Activated naive CD4-positive, alpha-beta T cell treated with anti-CD3 and anti-CD28 coated beads, Interleukin-2, amount 50 U/mL, for 24 hours (primary cell): Measurements from ENCODE around the gene PLEKHG4B.
"Not testable (repeated sequence)": the region's sequence is repeated elsewhere in the genome, so short reads cannot be mapped to it uniquely, and the experiment has no call there.

Experiments
- H3K27ac Mint-ChIP-seq: one replicate; pipeline ENCODE4 v1.8.0; 2021; ENCODE audit warnings: mild to moderate bottlenecking, mixed read lengths
- H3K27me3 Mint-ChIP-seq: one replicate; pipeline ENCODE4 v1.8.0; 2021; ENCODE audit warnings: mixed read lengths
- H3K36me3 Mint-ChIP-seq: one replicate; pipeline ENCODE4 v1.8.0; 2021; ENCODE audit warnings: mixed read lengths
- H3K4me1 Mint-ChIP-seq: one replicate; pipeline ENCODE4 v1.8.0; 2021; ENCODE audit warnings: mixed read lengths
- H3K4me3 Mint-ChIP-seq: one replicate; pipeline ENCODE4 v1.8.0; 2021; ENCODE audit warnings: mild to moderate bottlenecking, mixed read lengths
- H3K9me3 Mint-ChIP-seq: one replicate; pipeline ENCODE4 v1.8.0; 2021; ENCODE audit warnings: mixed read lengths

The PLEKHG4B gene

GRCh38 chr5:199197-199949 is 107.4 kb downstream of the PLEKHG4B start:
- Mint-ChIP-seq H3K36me3 (no peaks in the 10 kb centered on the region), H3K9me3 (no peaks in the 10 kb centered on the region), H3K4me3 (no peak overlapping the region), H3K4me1 (no peaks in the 10 kb centered on the region), H3K27ac (no peak overlapping the region), H3K27me3 (no peaks in the 10 kb centered on the region)

GRCh38 chr5:199950-200645 is 108.1 kb downstream of the PLEKHG4B start:
- Mint-ChIP-seq H3K4me3 (no peak overlapping the region), H3K27ac (no peak overlapping the region), H3K36me3 (no peaks in the 10 kb centered on the region), H3K4me1 (no peaks in the 10 kb centered on the region), H3K9me3 (no peaks in the 10 kb centered on the region), H3K27me3 (no peaks in the 10 kb centered on the region)

- Mint-ChIP-seq H3K4me1 (no peaks in the 10 kb centered on the region), H3K27me3 (no peaks in the 10 kb centered on the region), H3K4me3 (no peak overlapping the region), H3K27ac (no peak overlapping the region), H3K9me3 (no peaks in the 10 kb centered on the region), H3K36me3 (peaks cover 3% of the 10 kb centered on the region)
Measured at GRCh38 chr5:200985-201384, 109.0 kb downstream of the PLEKHG4B start.

GRCh38 chr5:201672-202071 is 109.7 kb downstream of the PLEKHG4B start:
- Mint-ChIP-seq H3K4me3 (no peak overlapping the region), H3K4me1 (no peaks in the 10 kb centered on the region), H3K27ac (no peak overlapping the region), H3K9me3 (no peaks in the 10 kb centered on the region), H3K36me3 (peaks cover 3% of the 10 kb centered on the region), H3K27me3 (no peaks in the 10 kb centered on the region)

GRCh38 chr5:203246-203930 is 111.4 kb downstream of the PLEKHG4B start:
- Mint-ChIP-seq H3K36me3 (peaks cover 7% of the 10 kb centered on the region), H3K27me3 (no peaks in the 10 kb centered on the region), H3K4me1 (peaks cover 3% of the 10 kb centered on the region), H3K4me3 (no peak overlapping the region), H3K9me3 (no peaks in the 10 kb centered on the region), H3K27ac (no peak overlapping the region)

GRCh38 chr5:204001-204400 is 112.0 kb downstream of the PLEKHG4B start:
- Mint-ChIP-seq H3K4me1 (peaks cover 3% of the 10 kb centered on the region), H3K9me3 (no peaks in the 10 kb centered on the region), H3K4me3 (no peak overlapping the region), H3K27ac (no peak overlapping the region), H3K36me3 (peaks cover 7% of the 10 kb centered on the region), H3K27me3 (no peaks in the 10 kb centered on the region)

- H3K27me3 Mint-ChIP-seq, result no peaks in the 10 kb centered on the region
- H3K9me3 Mint-ChIP-seq, result no peaks in the 10 kb centered on the region
- no peak overlapping the region for H3K4me3 Mint-ChIP-seq
- H3K4me1 Mint-ChIP-seq, result peaks cover 4% of the 10 kb centered on the region
- peaks cover 7% of the 10 kb centered on the region for H3K36me3 Mint-ChIP-seq
- H3K27ac Mint-ChIP-seq, result no peak overlapping the region
Measured at GRCh38 chr5:204462-204861, 112.5 kb downstream of the PLEKHG4B start.

- Mint-ChIP-seq H3K9me3 (no peaks in the 10 kb centered on the region), H3K4me3 (no peak overlapping the region), H3K27me3 (no peaks in the 10 kb centered on the region), H3K36me3 (peaks cover 7% of the 10 kb centered on the region), H3K27ac (no peak overlapping the region), H3K4me1 (peaks cover 10% of the 10 kb centered on the region)
Measured at GRCh38 chr5:204966-205670, 113.2 kb downstream of the PLEKHG4B start.

- no peaks in the 10 kb centered on the region for H3K9me3 Mint-ChIP-seq
- H3K27ac Mint-ChIP-seq, result no peak overlapping the region
- peaks cover 15% of the 10 kb centered on the region for H3K4me1 Mint-ChIP-seq
- no peaks in the 10 kb centered on the region for H3K27me3 Mint-ChIP-seq
- no peak overlapping the region for H3K4me3 Mint-ChIP-seq
- peaks cover 7% of the 10 kb centered on the region for H3K36me3 Mint-ChIP-seq
Measured at GRCh38 chr5:206406-206805, 114.4 kb downstream of the PLEKHG4B start.

GRCh38 chr5:206927-207536 is 115.1 kb downstream of the PLEKHG4B start:
- Mint-ChIP-seq H3K27me3 (no peaks in the 10 kb centered on the region), H3K4me3 (no peak overlapping the region), H3K27ac (peak overlapping the region; percentile 30)

GRCh38 chr5:207599-207998 is 115.6 kb downstream of the PLEKHG4B start:
- H3K4me3 Mint-ChIP-seq, result no peak overlapping the region
- H3K4me1 Mint-ChIP-seq, result peaks cover 15% of the 10 kb centered on the region
- H3K27ac Mint-ChIP-seq, result no peak overlapping the region
- peaks cover 7% of the 10 kb centered on the region for H3K36me3 Mint-ChIP-seq
- H3K27me3 Mint-ChIP-seq, result no peaks in the 10 kb centered on the region
- no peaks in the 10 kb centered on the region for H3K9me3 Mint-ChIP-seq

More at GRCh38 chr5:206927-207536, 115.1 kb downstream of the PLEKHG4B start:
- Mint-ChIP-seq H3K36me3 (peaks cover 7% of the 10 kb centered on the region), H3K4me1 (peaks cover 15% of the 10 kb centered on the region), H3K9me3 (no peaks in the 10 kb centered on the region)

GRCh38 chr5:208449-209114 is 116.6 kb downstream of the PLEKHG4B start:
- peaks cover 7% of the 10 kb centered on the region for H3K36me3 Mint-ChIP-seq
- H3K4me1 Mint-ChIP-seq, result peaks cover 17% of the 10 kb centered on the region
- H3K9me3 Mint-ChIP-seq, result no peaks in the 10 kb centered on the region
- peak overlapping the region; percentile 59 for H3K27ac Mint-ChIP-seq
- no peaks in the 10 kb centered on the region for H3K27me3 Mint-ChIP-seq
- no peak overlapping the region for H3K4me3 Mint-ChIP-seq

GRCh38 chr5:213803-214395 is 121.9 kb downstream of the PLEKHG4B start:
- Mint-ChIP-seq H3K27me3 (no peaks in the 10 kb centered on the region), H3K27ac (peak overlapping the region; percentile 87), H3K9me3 (no peaks in the 10 kb centered on the region), H3K4me3 (peak overlapping the region; percentile 44), H3K36me3 (peaks cover 4% of the 10 kb centered on the region), H3K4me1 (peaks cover 44% of the 10 kb centered on the region)

- H3K9me3 Mint-ChIP-seq, H3K27me3 Mint-ChIP-seq, H3K36me3 Mint-ChIP-seq: not testable (repeated sequence)
- Mint-ChIP-seq H3K4me3 (peak overlapping the region; percentile 82), H3K27ac (peak overlapping the region; percentile 98), H3K4me1 (peaks cover 39% of the 10 kb centered on the region)
Measured at GRCh38 chr5:215256-215655, 123.3 kb downstream of the PLEKHG4B start.
